ENCODE measurements around the gene SEMA7A. TPM values are rescaled to one million over a fixed set of nuclear protein-coding genes. Genes with fewer than 3 reads are reported as not detected.
A peak's percentile ranks its signal among the peaks of the same experiment; 100 is the strongest.

SEMA7A gene
- total and polyA plus RNA-seq, 2 of the 4 experiments (the other 2 are of a cell fraction) = 30.5 to 87.3 TPM

- no CpG with 5 or more reads among the region's 9 CpGs for WGBS, 2 experiments (ENCODE audit: extremely low coverage in 2 of 2, insufficient read length in 1 of 2)
- ChIA-PET POLR2A (ENCODE audit: unreplicated experiment) (no interaction called here), CTCF (no interaction called here)
- Histone ChIP-seq H3K27me3 (ENCODE audit: control insufficient read depth, insufficient read depth, low read length) (no peaks in the 10 kb centered on the region), H3K14ac (replicated peaks; ENCODE audit: low read depth, low read length) (peak overlapping the region; percentile 14), H2BK15ac (ENCODE audit: low read depth, low read length) (peak overlapping the region; percentile 73; the same call in 1 of the 3 replicates), H2BK5ac (ENCODE audit: low read depth, low read length, poor library complexity, severe bottlenecking) (peak overlapping the region; percentile 93), H3K9me3 (ENCODE audit: control insufficient read depth, insufficient read depth, low read length) (no peaks in the 10 kb centered on the region), H4K5ac (ENCODE audit: low read depth, low read length) (peak overlapping the region; percentile 87; the same call in 1 of the 2 replicates), H4K20me1 (ENCODE audit: insufficient read depth, low read length) (no peaks in the 10 kb centered on the region), H3K36me3 (ENCODE audit: control insufficient read depth, insufficient read depth, low read length) (no peaks in the 10 kb centered on the region), H2AFZ (replicated peaks; ENCODE audit: low read length, poor library complexity) (peak overlapping the region; percentile 76), H3K4ac (ENCODE audit: low read depth, low read length) (peak overlapping the region; percentile 96), H3K4me2 (ENCODE audit: low read depth, low read length) (no peak overlapping the region), H3K18ac (ENCODE audit: low read depth, low read length) (peak overlapping the region; percentile 5; the same call in 1 of the 2 replicates), H3K27ac (ENCODE audit: insufficient read depth, low read length) (peak overlapping the region; percentile 11; the same call in 1 of the 2 replicates), H3K23ac (ENCODE audit: low read depth, low read length) (peak overlapping the region; percentile 36; the same call in 1 of the 2 replicates), H2AK5ac (ENCODE audit: low read depth, low read length) (peak overlapping the region; percentile 92), H3K9me1 (ENCODE audit: insufficient read depth, low read length) (peaks cover 36% of the 10 kb centered on the region), H2BK20ac (ENCODE audit: low read depth, low read length) (peak overlapping the region; percentile 35; the same call in 1 of the 2 replicates), H4K91ac (ENCODE audit: insufficient read depth, low read depth, low read length) (peak overlapping the region; percentile 84), H2BK120ac (ENCODE audit: low read depth, low read length) (peak overlapping the region; percentile 76), H4K8ac (ENCODE audit: low read depth in 2 of 2, low read length in 2 of 2) (peak overlapping the region; percentile 76 to 89), H3K4me3 (ENCODE audit: insufficient read depth, low read depth, low read length) (no peak overlapping the region), H3K79me1 (ENCODE audit: low read depth in 1 of 2, low read length in 2 of 2) (peaks cover 0 to 30% of the 10 kb centered on the region in 2 experiments; a peak in 3 of 4 replicates), H3K56ac (ENCODE audit: extremely low read depth, insufficient read depth, low read length) (no peak overlapping the region), H3K4me1 (ENCODE audit: control insufficient read depth, insufficient read depth, low read length) (peaks cover 47% of the 10 kb centered on the region), H2AK9ac (replicated peaks; ENCODE audit: low read depth, low read length, poor library complexity) (peak overlapping the region; percentile 97), H3K9ac (ENCODE audit: low read depth, low read length) (peak overlapping the region; percentile 8; the same call in 1 of the 2 replicates)
- in situ Hi-C loops (cut with MboI; ENCODE audit: low sequenced_read_pairs) (no loop called here), intact Hi-C loops (cut with micrococcal nuclease) (no loop called here), dilution Hi-C loops (cut with HindIII; ENCODE audit: low sequenced_read_pairs, unreplicated experiment) (no loop called here)
- DNase-seq (peak; percentile 89), ATAC-seq (ENCODE audit: low read depth) (peak; percentile 18; the same call in 1 of the 2 replicates)
- BruUV-seq (replicated peaks) = no TSS peak
- no peak for TF ChIP-seq ELK1 (IDR thresholded peaks at IDR 0.05; ENCODE audit: borderline replicate concordance, low read depth, low read length)
- TF ChIP-seq USF2 (IDR thresholded peaks at IDR 0.05; ENCODE audit: low read depth, low read length) = 0 out of 2 replicates have a peak, but pooled peaks have one; percentile 20
- TF ChIP-seq NFE2L2 (IDR thresholded peaks at IDR 0.05; ENCODE audit: low read depth, low read length) = no peak; the same call in 1 of the 2 replicates
- TF ChIP-seq CTCF (conservative IDR thresholded peaks at IDR 0.05; ENCODE audit: low read depth, low read length) = 0 out of 2 replicates have a peak, but pooled peaks have one; percentile 12
- TF ChIP-seq BHLHE40 (IDR thresholded peaks at IDR 0.05; ENCODE audit: low read depth, low read length) = peak; percentile 50
- peak; percentile 56; the same call in 1 of the 2 replicates for TF ChIP-seq CEBPB (IDR thresholded peaks at IDR 0.05; ENCODE audit: low read depth, low read length)
- peak; percentile 92 for TF ChIP-seq FOS (IDR thresholded peaks at IDR 0.05; ENCODE audit: low read depth, low read length)
- peak; percentile 2; the same call in 1 of the 2 replicates for TF ChIP-seq SMC3 (IDR thresholded peaks at IDR 0.05; ENCODE audit: low read depth, low read length)
- no peak for TF ChIP-seq RFX5 (IDR thresholded peaks at IDR 0.05; ENCODE audit: low read depth, low read length)
Measured at GRCh38 chr15:74396445-74397238, 37.1 kb downstream of the SEMA7A start.
